Measurements from ENCODE around the gene RASSF8. TPM values are rescaled to one million over a fixed set of nuclear protein-coding genes. Genes with fewer than 3 reads are reported as not detected.

Gene RASSF8
- total RNA-seq, 1 experiment from 2014 or later: 9.2 TPM

DNA sequence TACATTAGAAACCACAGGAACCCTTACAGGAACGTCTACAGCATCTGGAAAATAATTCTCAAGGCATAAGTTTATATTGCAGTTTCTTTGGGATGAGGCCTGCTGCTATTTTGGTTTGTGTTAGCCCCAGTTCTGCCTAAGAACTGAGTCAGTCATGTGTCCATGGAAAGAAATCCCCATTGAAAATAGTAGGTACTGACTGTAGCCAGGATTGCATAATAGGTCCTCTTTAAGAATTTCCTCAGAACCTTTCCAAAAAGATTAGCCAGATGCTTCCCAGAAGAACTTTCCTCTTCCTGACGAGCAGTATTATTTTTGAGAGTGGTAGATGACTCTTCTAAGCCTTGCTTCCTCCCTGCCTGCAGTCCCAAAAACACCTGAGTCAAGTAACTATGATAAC is 52.6 kb downstream of the RASSF8 start:
- no peak for DNase-seq (ENCODE audit: low read depth, low spot score)
- CTCF ChIA-PET: no interaction called here
- Histone ChIP-seq H3K27ac (ENCODE audit: low read depth, low read length) (no peak overlapping the region), H3K9me3 (ENCODE audit: control insufficient read depth in 1 of 2, insufficient read depth in 1 of 2, low read depth in 1 of 2, low read length in 2 of 2) (no peaks in the 10 kb centered on the region), H3K9me2 (ENCODE audit: insufficient read depth) (no peaks in the 10 kb centered on the region), H3K79me2 (ENCODE audit: insufficient read depth, low read length) (no peaks in the 10 kb centered on the region), H3K27me3 (ENCODE audit: insufficient read depth, low read length) (no peaks in the 10 kb centered on the region), H3K36me3 (ENCODE audit: control insufficient read depth in 1 of 2, insufficient read depth in 2 of 2, low read length in 2 of 2) (no peaks in the 10 kb centered on the region), H3K9ac (ENCODE audit: low read length) (no peak overlapping the region), H3K4me1 (ENCODE audit: control insufficient read depth in 1 of 2, insufficient read depth in 2 of 2, low read length in 2 of 2) (peaks cover 3 to 14% of the 10 kb centered on the region in 2 experiments; a peak in 2 of 4 replicates), H3K4me3 (replicated peaks in 1 of 2; ENCODE audit: low read depth in 1 of 2, low read length in 2 of 2) (no peak overlapping the region), H4K20me1 (ENCODE audit: insufficient read depth) (no peaks in the 10 kb centered on the region), H3K4me2 (ENCODE audit: low read length) (no peak overlapping the region), H2AFZ (ENCODE audit: low read depth, low read length, poor library complexity, severe bottlenecking) (no peak overlapping the region)
- ATAC-seq: no peak
- POLR2A ChIA-PET: no interaction called here
- no peak for TF ChIP-seq ZFX (IDR thresholded peaks at IDR 0.05)
- TF ChIP-seq POLR2A (IDR thresholded peaks at IDR 0.05; ENCODE audit: borderline replicate concordance, extremely low read depth, insufficient read depth, insufficient read length): no peak
- TF ChIP-seq, protein P1, sequence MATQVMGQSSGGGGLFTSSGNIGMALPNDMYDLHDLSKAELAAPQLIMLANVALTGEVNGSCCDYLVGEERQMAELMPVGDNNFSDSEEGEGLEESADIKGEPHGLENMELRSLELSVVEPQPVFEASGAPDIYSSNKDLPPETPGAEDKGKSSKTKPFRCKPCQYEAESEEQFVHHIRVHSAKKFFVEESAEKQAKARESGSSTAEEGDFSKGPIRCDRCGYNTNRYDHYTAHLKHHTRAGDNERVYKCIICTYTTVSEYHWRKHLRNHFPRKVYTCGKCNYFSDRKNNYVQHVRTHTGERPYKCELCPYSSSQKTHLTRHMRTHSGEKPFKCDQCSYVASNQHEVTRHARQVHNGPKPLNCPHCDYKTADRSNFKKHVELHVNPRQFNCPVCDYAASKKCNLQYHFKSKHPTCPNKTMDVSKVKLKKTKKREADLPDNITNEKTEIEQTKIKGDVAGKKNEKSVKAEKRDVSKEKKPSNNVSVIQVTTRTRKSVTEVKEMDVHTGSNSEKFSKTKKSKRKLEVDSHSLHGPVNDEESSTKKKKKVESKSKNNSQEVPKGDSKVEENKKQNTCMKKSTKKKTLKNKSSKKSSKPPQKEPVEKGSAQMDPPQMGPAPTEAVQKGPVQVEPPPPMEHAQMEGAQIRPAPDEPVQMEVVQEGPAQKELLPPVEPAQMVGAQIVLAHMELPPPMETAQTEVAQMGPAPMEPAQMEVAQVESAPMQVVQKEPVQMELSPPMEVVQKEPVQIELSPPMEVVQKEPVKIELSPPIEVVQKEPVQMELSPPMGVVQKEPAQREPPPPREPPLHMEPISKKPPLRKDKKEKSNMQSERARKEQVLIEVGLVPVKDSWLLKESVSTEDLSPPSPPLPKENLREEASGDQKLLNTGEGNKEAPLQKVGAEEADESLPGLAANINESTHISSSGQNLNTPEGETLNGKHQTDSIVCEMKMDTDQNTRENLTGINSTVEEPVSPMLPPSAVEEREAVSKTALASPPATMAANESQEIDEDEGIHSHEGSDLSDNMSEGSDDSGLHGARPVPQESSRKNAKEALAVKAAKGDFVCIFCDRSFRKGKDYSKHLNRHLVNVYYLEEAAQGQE (IDR thresholded peaks at IDR 0.05; ENCODE audit: low read depth): no peak
- no peak for TF ChIP-seq EZH2phosphoT487 (IDR thresholded peaks at IDR 0.05; ENCODE audit: borderline replicate concordance)
- TF ChIP-seq EGR1 (IDR thresholded peaks at IDR 0.05; ENCODE audit: low read depth): no peak
- TF ChIP-seq SIN3A (IDR thresholded peaks at IDR 0.05; ENCODE audit: low read depth): no peak
- TF ChIP-seq, protein P2, sequence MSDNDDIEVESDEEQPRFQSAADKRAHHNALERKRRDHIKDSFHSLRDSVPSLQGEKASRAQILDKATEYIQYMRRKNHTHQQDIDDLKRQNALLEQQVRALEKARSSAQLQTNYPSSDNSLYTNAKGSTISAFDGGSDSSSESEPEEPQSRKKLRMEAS (IDR thresholded peaks at IDR 0.05): no peak
- no peak for TF ChIP-seq CEBPB (IDR thresholded peaks at IDR 0.05; ENCODE audit: low read depth)
- no peak for TF ChIP-seq YY1 (IDR thresholded peaks at IDR 0.05; ENCODE audit: extremely low read depth, insufficient replicate concordance, low read depth, low read length)
- intact Hi-C loops (cut with micrococcal nuclease): loop anchor here (10.0 kb wide), 1 partner anchor 426 kb away; no protein-coding TSS in a partner anchor
- RAD21 ChIA-PET (ENCODE audit: low non-redundant PET in 1 of 2, low total read pairs in 2 of 2, uncharacterized antibody in 2 of 2, unreplicated experiment in 2 of 2): no interaction called here
- BruUV-seq (replicated peaks): no TSS peak

Measured in HCT116 (cell line).